HEK293 (cell line): Measurements from ENCODE around the gene EIF1.

Source experiments
- CTCF ChIA-PET: fragments of 350-600 bp; formaldehyde crosslinking; extraction: SDS; loops from one replicate; lab custom pipeline; 2021; ENCODE audit warnings: antibody characterized with exemption; lab: Yijun Ruan, JAX
- POLR2A ChIA-PET: fragments of 300-600 bp; formaldehyde crosslinking; extraction: SDS; loops from one replicate; lab custom pipeline; 2020; ENCODE audit warnings: antibody characterized with exemption, inconsistent platforms; lab: Yijun Ruan, JAX
- H3K27ac ChIP-seq: fragments of 200-500 bp; sonication (Bioruptor generic); 2 replicates; pipeline ENCODE4 v1.5.1; 2014; ENCODE audit warnings: low read depth, low read length, control low read depth, inconsistent platforms; ENCODE audit errors: extremely low read depth
- H3K36me3 ChIP-seq, 2 experiments: fragments of 200-500 bp in 1 of 2; sonication (Bioruptor generic) in 1 of 2; 1 replicate in 1 of 2; 2 replicates in 1 of 2; pipeline ENCODE4 v1.5.1; 2014 to 2017; ENCODE audit warnings: inconsistent platforms in 2 of 2, low read length in 2 of 2; ENCODE audit not compliant: control insufficient read depth in 2 of 2, insufficient read depth in 1 of 2
- H3K4me1 ChIP-seq: fragments of 200-500 bp; sonication (Bioruptor generic); 2 replicates; pipeline ENCODE4 v1.5.1; 2014; ENCODE audit warnings: mild to moderate bottlenecking, low read length, inconsistent platforms; ENCODE audit not compliant: control insufficient read depth, insufficient read depth
- H3K4me3 ChIP-seq: 2 replicates; pipeline ENCODE4 v1.5.1; 2011; ENCODE audit warnings: low read depth, mild to moderate bottlenecking, control low read depth, low read length, moderate library complexity
- H3K9me3 ChIP-seq: fragments of 200-500 bp; sonication (Bioruptor generic); 2 replicates; pipeline ENCODE4 v1.5.1; 2014; ENCODE audit warnings: low read depth, low read length, inconsistent platforms; ENCODE audit not compliant: control insufficient read depth, insufficient read depth
- GLIS2 ChIP-seq: fragments of 450-650 bp; formaldehyde crosslinking; IDR thresholded peaks from 2 replicates; pipeline ENCODE4 v1.5.1; 2016; ENCODE audit warnings: missing biosample characterization, missing genetic modification characterization
- IKZF3 ChIP-seq: fragments of 450-650 bp; IDR thresholded peaks from 2 replicates; pipeline ENCODE4 v1.5.0; 2018; ENCODE audit warnings: missing biosample characterization, mild to moderate bottlenecking, missing genetic modification characterization, moderate library complexity
- SP7 ChIP-seq: fragments of 450-650 bp; formaldehyde crosslinking; IDR thresholded peaks from 2 replicates; pipeline ENCODE4 v1.5.1; 2016; ENCODE audit warnings: missing biosample characterization, missing genetic modification characterization
- WT1 ChIP-seq: fragments of 450-650 bp; formaldehyde crosslinking; IDR thresholded peaks from 2 replicates; pipeline ENCODE4 v1.5.1; 2016; ENCODE audit warnings: missing biosample characterization, missing genetic modification characterization
- ZFP37 ChIP-seq: fragments of 450-650 bp; formaldehyde crosslinking; IDR thresholded peaks from 2 replicates; pipeline ENCODE4 v1.5.1; 2016; ENCODE audit warnings: missing biosample characterization, missing genetic modification characterization
- ZNF112 ChIP-seq: fragments of 450-650 bp; formaldehyde crosslinking; IDR thresholded peaks from 2 replicates; pipeline ENCODE4 v1.5.0; 2017; ENCODE audit warnings: missing biosample characterization, missing genetic modification characterization
- ZNF132 ChIP-seq: fragments of 450-650 bp; formaldehyde crosslinking; IDR thresholded peaks from 2 replicates; pipeline ENCODE4 v1.5.1; 2017; ENCODE audit warnings: missing biosample characterization, missing genetic modification characterization, borderline replicate concordance
- ZNF221 ChIP-seq: fragments of 450-650 bp; formaldehyde crosslinking; IDR thresholded peaks from 2 replicates; pipeline ENCODE4 v1.5.1; 2017; ENCODE audit warnings: missing biosample characterization, missing genetic modification characterization, borderline replicate concordance
- ZNF530 ChIP-seq: fragments of 450-650 bp; formaldehyde crosslinking; IDR thresholded peaks from 2 replicates; pipeline ENCODE4 v1.5.1; 2016; ENCODE audit warnings: low read depth, missing biosample characterization, missing genetic modification characterization
- ZNF558 ChIP-seq: fragments of 450-650 bp; formaldehyde crosslinking; IDR thresholded peaks from 2 replicates; pipeline ENCODE4 v1.5.1; 2016; ENCODE audit warnings: missing biosample characterization, missing genetic modification characterization
- ZNF791 ChIP-seq: fragments of 450-650 bp; formaldehyde crosslinking; IDR thresholded peaks from 2 replicates; pipeline ENCODE4 v1.5.1; 2016; ENCODE audit warnings: missing biosample characterization, missing genetic modification characterization
- ZNF830 ChIP-seq: fragments of 450-650 bp; IDR thresholded peaks from 2 replicates; pipeline ENCODE4 v1.5.0; 2018; ENCODE audit warnings: missing biosample characterization, missing genetic modification characterization, low read depth, mild to moderate bottlenecking, moderate library complexity
- ZNF837 ChIP-seq: fragments of 450-650 bp; formaldehyde crosslinking; IDR thresholded peaks from 2 replicates; pipeline ENCODE4 v1.5.1; 2016; ENCODE audit warnings: missing biosample characterization, missing genetic modification characterization
- ZSCAN30 ChIP-seq: fragments of 450-650 bp; IDR thresholded peaks from 2 replicates; pipeline ENCODE4 v1.5.1; 2018; ENCODE audit warnings: missing biosample characterization, mild to moderate bottlenecking, missing genetic modification characterization, moderate library complexity
- TF ChIP-seq, protein P1 (sequence below): fragments of 450-650 bp; formaldehyde crosslinking; IDR thresholded peaks from 2 replicates; pipeline ENCODE4 v1.5.1; 2017; ENCODE audit warnings: missing biosample characterization, missing genetic modification characterization
- TF ChIP-seq, protein P2 (sequence below): fragments of 450-650 bp; formaldehyde crosslinking; IDR thresholded peaks from 2 replicates; pipeline ENCODE4 v1.5.1; 2016; ENCODE audit warnings: missing biosample characterization, missing genetic modification characterization
- TF ChIP-seq, protein P3 (sequence below): IDR thresholded peaks from 2 replicates; pipeline ENCODE4 v1.6.1; 2011; ENCODE audit warnings: mild to moderate bottlenecking, low read depth, low read length, borderline replicate concordance
- TF ChIP-seq, protein P4 (sequence below): fragments of 450-650 bp; formaldehyde crosslinking; IDR thresholded peaks from 2 replicates; pipeline ENCODE4 v1.5.1; 2016; ENCODE audit warnings: missing biosample characterization, missing genetic modification characterization
- TF ChIP-seq, protein P5 (sequence below): fragments of 450-650 bp; formaldehyde crosslinking; IDR thresholded peaks from 2 replicates; pipeline ENCODE4 v1.5.1; 2016; ENCODE audit warnings: missing biosample characterization, missing genetic modification characterization
- TF ChIP-seq, protein P6 (sequence below): fragments of 450-650 bp; formaldehyde crosslinking; IDR thresholded peaks from 2 replicates; pipeline ENCODE4 v1.5.1; 2017; ENCODE audit warnings: missing biosample characterization, missing genetic modification characterization
- TF ChIP-seq, protein P7 (sequence below): fragments of 450-650 bp; formaldehyde crosslinking; IDR thresholded peaks from 2 replicates; pipeline ENCODE4 v1.5.1; 2016; ENCODE audit warnings: missing biosample characterization, missing genetic modification characterization

EIF1 gene

DNA sequence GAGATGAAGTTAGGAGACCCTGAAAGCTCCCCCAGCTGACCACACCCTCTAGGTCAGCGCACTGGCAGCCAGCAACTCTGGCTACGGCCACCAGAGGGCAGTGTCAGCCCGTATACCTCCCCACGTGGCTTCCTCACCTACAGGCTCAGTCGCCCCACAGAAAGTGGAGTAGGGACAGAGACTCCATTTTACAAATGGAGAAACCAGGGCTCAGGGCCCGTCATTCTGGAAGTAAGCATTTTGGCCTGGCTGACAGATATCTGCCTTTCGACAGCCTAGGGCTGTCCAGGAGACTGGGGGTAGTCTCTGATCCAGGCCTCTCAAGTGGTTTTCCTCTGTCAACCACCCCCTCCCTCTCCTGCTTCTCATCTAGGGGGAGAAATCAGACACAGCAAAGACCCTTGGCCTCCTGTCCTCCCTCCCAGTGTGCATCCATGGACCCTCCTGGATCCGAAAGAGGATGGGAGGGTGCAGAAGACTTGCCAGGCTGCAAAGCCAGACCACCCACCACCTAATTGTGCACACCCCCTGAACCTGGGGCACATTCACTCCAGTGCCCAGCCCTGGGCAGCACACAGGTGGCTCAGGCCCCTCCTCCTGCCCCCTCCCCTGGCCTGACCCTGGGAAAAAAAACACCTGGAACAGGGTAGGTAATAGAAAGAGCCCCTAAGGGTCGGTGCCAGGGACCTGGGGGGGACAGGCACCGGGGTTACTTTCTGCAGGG is 49.6 kb downstream of the EIF1 start (continued):
- TF ChIP-seq ZNF837 (tag by site-specific recombination) (no peak), SP7 (tag by site-specific recombination) (peak; percentile 48), ZNF791 (tag by site-specific recombination) (no peak), ZNF830 (tag by site-specific recombination) (no peak)
- TF ChIP-seq, protein P1, sequence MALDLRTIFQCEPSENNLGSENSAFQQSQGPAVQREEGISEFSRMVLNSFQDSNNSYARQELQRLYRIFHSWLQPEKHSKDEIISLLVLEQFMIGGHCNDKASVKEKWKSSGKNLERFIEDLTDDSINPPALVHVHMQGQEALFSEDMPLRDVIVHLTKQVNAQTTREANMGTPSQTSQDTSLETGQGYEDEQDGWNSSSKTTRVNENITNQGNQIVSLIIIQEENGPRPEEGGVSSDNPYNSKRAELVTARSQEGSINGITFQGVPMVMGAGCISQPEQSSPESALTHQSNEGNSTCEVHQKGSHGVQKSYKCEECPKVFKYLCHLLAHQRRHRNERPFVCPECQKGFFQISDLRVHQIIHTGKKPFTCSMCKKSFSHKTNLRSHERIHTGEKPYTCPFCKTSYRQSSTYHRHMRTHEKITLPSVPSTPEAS (tag by site-specific recombination) = no peak
- TF ChIP-seq, protein P2, sequence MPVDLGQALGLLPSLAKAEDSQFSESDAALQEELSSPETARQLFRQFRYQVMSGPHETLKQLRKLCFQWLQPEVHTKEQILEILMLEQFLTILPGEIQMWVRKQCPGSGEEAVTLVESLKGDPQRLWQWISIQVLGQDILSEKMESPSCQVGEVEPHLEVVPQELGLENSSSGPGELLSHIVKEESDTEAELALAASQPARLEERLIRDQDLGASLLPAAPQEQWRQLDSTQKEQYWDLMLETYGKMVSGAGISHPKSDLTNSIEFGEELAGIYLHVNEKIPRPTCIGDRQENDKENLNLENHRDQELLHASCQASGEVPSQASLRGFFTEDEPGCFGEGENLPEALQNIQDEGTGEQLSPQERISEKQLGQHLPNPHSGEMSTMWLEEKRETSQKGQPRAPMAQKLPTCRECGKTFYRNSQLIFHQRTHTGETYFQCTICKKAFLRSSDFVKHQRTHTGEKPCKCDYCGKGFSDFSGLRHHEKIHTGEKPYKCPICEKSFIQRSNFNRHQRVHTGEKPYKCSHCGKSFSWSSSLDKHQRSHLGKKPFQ (tag by site-specific recombination) = no peak
- TF ChIP-seq, protein P3, sequence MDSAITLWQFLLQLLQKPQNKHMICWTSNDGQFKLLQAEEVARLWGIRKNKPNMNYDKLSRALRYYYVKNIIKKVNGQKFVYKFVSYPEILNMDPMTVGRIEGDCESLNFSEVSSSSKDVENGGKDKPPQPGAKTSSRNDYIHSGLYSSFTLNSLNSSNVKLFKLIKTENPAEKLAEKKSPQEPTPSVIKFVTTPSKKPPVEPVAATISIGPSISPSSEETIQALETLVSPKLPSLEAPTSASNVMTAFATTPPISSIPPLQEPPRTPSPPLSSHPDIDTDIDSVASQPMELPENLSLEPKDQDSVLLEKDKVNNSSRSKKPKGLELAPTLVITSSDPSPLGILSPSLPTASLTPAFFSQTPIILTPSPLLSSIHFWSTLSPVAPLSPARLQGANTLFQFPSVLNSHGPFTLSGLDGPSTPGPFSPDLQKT = no peak

DNA sequence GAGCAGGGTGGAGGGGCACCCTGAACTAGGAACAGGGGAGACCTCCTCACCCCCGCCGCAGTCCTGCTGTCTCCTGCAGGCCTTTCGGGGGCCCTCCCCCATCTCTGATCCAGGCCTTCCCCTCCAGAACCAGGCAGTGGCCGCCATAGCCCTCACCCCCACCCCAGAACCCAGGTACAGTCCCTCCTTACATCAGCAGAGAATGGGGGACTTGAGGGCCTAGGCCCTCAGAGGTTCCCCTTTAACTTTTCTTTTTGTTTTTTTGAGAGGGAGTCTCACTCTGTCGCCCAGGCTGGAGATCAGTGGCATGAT is 50.1 kb downstream of the EIF1 start:
- Histone ChIP-seq H3K4me1 (peaks cover 2% of the 10 kb centered on the region; the same call in 1 of the 2 replicates), H3K9me3 (no peaks in the 10 kb centered on the region)
- TF ChIP-seq ZNF112 (tag by site-specific recombination) = no peak
- TF ChIP-seq, protein P3 = no peak
- TF ChIP-seq ZSCAN30 (tag by site-specific recombination) = no peak
- no peak for TF ChIP-seq ZNF530
- TF ChIP-seq WT1 = no peak
- TF ChIP-seq GLIS2 = 0 out of 2 replicates have a peak, but pooled peaks have one; percentile 19
- TF ChIP-seq ZFP37 (tag by site-specific recombination) = no peak
- TF ChIP-seq ZNF132 (tag by site-specific recombination) = no peak
- TF ChIP-seq, protein P4, sequence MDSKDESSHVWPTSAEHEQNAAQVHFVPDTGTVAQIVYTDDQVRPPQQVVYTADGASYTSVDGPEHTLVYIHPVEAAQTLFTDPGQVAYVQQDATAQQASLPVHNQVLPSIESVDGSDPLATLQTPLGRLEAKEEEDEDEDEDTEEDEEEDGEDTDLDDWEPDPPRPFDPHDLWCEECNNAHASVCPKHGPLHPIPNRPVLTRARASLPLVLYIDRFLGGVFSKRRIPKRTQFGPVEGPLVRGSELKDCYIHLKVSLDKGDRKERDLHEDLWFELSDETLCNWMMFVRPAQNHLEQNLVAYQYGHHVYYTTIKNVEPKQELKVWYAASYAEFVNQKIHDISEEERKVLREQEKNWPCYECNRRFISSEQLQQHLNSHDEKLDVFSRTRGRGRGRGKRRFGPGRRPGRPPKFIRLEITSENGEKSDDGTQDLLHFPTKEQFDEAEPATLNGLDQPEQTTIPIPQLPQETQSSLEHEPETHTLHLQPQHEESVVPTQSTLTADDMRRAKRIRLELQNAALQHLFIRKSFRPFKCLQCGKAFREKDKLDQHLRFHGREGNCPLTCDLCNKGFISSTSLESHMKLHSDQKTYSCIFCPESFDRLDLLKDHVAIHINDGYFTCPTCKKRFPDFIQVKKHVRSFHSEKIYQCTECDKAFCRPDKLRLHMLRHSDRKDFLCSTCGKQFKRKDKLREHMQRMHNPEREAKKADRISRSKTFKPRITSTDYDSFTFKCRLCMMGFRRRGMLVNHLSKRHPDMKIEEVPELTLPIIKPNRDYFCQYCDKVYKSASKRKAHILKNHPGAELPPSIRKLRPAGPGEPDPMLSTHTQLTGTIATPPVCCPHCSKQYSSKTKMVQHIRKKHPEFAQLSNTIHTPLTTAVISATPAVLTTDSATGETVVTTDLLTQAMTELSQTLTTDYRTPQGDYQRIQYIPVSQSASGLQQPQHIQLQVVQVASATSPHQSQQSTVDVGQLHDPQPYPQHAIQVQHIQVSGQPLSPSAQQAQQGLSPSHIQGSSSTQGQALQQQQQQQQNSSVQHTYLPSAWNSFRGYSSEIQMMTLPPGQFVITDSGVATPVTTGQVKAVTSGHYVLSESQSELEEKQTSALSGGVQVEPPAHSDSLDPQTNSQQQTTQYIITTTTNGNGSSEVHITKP = no peak
- TF ChIP-seq, protein P5, sequence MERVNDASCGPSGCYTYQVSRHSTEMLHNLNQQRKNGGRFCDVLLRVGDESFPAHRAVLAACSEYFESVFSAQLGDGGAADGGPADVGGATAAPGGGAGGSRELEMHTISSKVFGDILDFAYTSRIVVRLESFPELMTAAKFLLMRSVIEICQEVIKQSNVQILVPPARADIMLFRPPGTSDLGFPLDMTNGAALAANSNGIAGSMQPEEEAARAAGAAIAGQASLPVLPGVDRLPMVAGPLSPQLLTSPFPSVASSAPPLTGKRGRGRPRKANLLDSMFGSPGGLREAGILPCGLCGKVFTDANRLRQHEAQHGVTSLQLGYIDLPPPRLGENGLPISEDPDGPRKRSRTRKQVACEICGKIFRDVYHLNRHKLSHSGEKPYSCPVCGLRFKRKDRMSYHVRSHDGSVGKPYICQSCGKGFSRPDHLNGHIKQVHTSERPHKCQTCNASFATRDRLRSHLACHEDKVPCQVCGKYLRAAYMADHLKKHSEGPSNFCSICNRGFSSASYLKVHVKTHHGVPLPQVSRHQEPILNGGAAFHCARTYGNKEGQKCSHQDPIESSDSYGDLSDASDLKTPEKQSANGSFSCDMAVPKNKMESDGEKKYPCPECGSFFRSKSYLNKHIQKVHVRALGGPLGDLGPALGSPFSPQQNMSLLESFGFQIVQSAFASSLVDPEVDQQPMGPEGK (tag by site-specific recombination) = 0 out of 2 replicates have a peak, but pooled peaks have one; percentile 3
- TF ChIP-seq, protein P6, sequence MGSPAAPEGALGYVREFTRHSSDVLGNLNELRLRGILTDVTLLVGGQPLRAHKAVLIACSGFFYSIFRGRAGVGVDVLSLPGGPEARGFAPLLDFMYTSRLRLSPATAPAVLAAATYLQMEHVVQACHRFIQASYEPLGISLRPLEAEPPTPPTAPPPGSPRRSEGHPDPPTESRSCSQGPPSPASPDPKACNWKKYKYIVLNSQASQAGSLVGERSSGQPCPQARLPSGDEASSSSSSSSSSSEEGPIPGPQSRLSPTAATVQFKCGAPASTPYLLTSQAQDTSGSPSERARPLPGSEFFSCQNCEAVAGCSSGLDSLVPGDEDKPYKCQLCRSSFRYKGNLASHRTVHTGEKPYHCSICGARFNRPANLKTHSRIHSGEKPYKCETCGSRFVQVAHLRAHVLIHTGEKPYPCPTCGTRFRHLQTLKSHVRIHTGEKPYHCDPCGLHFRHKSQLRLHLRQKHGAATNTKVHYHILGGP (tag by site-specific recombination) = no peak
- no peak for TF ChIP-seq IKZF3 (tag by site-specific recombination)
- TF ChIP-seq ZNF558 (tag by site-specific recombination) = no peak
- TF ChIP-seq ZNF221 = no peak
- TF ChIP-seq, protein P7, sequence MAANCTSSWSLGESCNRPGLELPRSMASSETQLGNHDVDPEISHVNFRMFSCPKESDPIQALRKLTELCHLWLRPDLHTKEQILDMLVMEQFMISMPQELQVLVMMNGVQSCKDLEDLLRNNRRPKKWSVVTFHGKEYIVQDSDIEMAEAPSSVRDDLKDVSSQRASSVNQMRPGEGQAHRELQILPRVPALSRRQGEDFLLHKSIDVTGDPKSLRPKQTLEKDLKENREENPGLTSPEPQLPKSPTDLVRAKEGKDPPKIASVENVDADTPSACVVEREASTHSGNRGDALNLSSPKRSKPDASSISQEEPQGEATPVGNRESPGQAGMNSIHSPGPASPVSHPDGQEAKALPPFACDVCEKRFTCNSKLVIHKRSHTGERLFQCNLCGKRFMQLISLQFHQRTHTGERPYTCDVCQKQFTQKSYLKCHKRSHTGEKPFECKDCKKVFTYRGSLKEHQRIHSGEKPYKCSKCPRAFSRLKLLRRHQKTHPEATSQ (tag by site-specific recombination) = no peak
- TF ChIP-seq, all 188 proteins: peak for 2
- Histone ChIP-seq H3K4me3 (no peak overlapping the region), H3K27ac (no peak overlapping the region; the same call in 1 of the 2 replicates), H3K36me3 (no peaks in the 10 kb centered on the region)
- CTCF ChIA-PET = interaction anchor here (0.6 to 6.8 kb wide), 7 partner anchors 13 to 119 kb away, joined by 3 to 49 read pairs (median 4); partner anchors contain the start of gene JUP
- POLR2A ChIA-PET = no interaction called here
